ENCODE data around the gene GIMAP8. TPM values are rescaled to one million over a fixed set of nuclear protein-coding genes. Genes with fewer than 3 reads are reported as not detected.

The GIMAP8 gene
- total RNA-seq, 6 experiments from 2014 or later = 2.7 to 10.0 (median 6.2) TPM

GRCh38 chr7:150458235-150458634 lies 7.8 kb downstream of the GIMAP8 start:
- Histone ChIP-seq H3K27me3 (no peaks in the 10 kb centered on the region), H3K36me3 (no peaks in the 10 kb centered on the region), H3K4me1 (no peaks in the 10 kb centered on the region), H3K9me3 (no peaks in the 10 kb centered on the region), H3K27ac (no peak overlapping the region), H3K4me3 (no peak overlapping the region)
- TF ChIP-seq CTCF (IDR thresholded peaks at IDR 0.05) (no peak), POLR2A (IDR thresholded peaks at IDR 0.05) (no peak)
- 100% methylated on average over 1 of the region's 1 CpG for WGBS (ENCODE audit: insufficient coverage, low coverage, low lambda C conversion rate, missing lambda C conversion rate)
- no peak for ATAC-seq
- intact Hi-C loops (cut with DNase I) = no loop called here
- no peak for DNase-seq

- no peak for DNase-seq
- TF ChIP-seq POLR2A (IDR thresholded peaks at IDR 0.05) (no peak), CTCF (IDR thresholded peaks at IDR 0.05) (no peak)
- H3K27me3 ChIP-seq = no peaks in the 10 kb centered on the region
- no peak overlapping the region for H3K27ac ChIP-seq
- H3K4me3 ChIP-seq = no peak overlapping the region
- no peaks in the 10 kb centered on the region for H3K9me3 ChIP-seq
- no peaks in the 10 kb centered on the region for H3K4me1 ChIP-seq
- ATAC-seq = no peak
- intact Hi-C loops (cut with DNase I) = no loop called here
- no peaks in the 10 kb centered on the region for H3K36me3 ChIP-seq
- WGBS (ENCODE audit: insufficient coverage, low coverage, low lambda C conversion rate, missing lambda C conversion rate) = 80% methylated on average over 1 of the region's 1 CpG
Measured at GRCh38 chr7:150458756-150459155, 8.3 kb downstream of the GIMAP8 start.

- H3K4me3 ChIP-seq = no peak overlapping the region
- no peaks in the 10 kb centered on the region for H3K36me3 ChIP-seq
- H3K27ac ChIP-seq = no peak overlapping the region
- no peaks in the 10 kb centered on the region for H3K27me3 ChIP-seq
- ATAC-seq (no peak), DNase-seq (no peak)
- no peaks in the 10 kb centered on the region for H3K4me1 ChIP-seq
- intact Hi-C loops (cut with DNase I) = no loop called here
- 29% methylated on average over 1 of the region's 1 CpG for WGBS (ENCODE audit: insufficient coverage, low coverage, low lambda C conversion rate, missing lambda C conversion rate)
- no peak for TF ChIP-seq POLR2A (IDR thresholded peaks at IDR 0.05)
- TF ChIP-seq CTCF (IDR thresholded peaks at IDR 0.05) = no peak
- no peaks in the 10 kb centered on the region for H3K9me3 ChIP-seq
Measured at GRCh38 chr7:150461520-150461919, 11.1 kb downstream of the GIMAP8 start.

GRCh38 chr7:150462413-150462812 lies 12.0 kb downstream of the GIMAP8 start:
- H3K4me3 ChIP-seq = no peak overlapping the region
- H3K4me1 ChIP-seq = no peaks in the 10 kb centered on the region
- no peak for ATAC-seq
- H3K27me3 ChIP-seq = no peaks in the 10 kb centered on the region
- intact Hi-C loops (cut with DNase I) = no loop called here
- no peaks in the 10 kb centered on the region for H3K9me3 ChIP-seq
- no peak for TF ChIP-seq POLR2A (IDR thresholded peaks at IDR 0.05)
- no peak for TF ChIP-seq CTCF (IDR thresholded peaks at IDR 0.05)
- H3K27ac ChIP-seq = no peak overlapping the region
- DNase-seq = no peak
- no peaks in the 10 kb centered on the region for H3K36me3 ChIP-seq

- intact Hi-C loops (cut with DNase I) = no loop called here
- WGBS (ENCODE audit: insufficient coverage, low coverage, low lambda C conversion rate, missing lambda C conversion rate) = 100% methylated on average over 1 of the region's 1 CpG
- Histone ChIP-seq H3K36me3 (no peaks in the 10 kb centered on the region), H3K4me3 (no peak overlapping the region), H3K27me3 (no peaks in the 10 kb centered on the region), H3K9me3 (no peaks in the 10 kb centered on the region), H3K4me1 (no peaks in the 10 kb centered on the region), H3K27ac (no peak overlapping the region)
- no peak for TF ChIP-seq CTCF (IDR thresholded peaks at IDR 0.05)
- no peak for TF ChIP-seq POLR2A (IDR thresholded peaks at IDR 0.05)
- no peak for DNase-seq
- no peak for ATAC-seq
Measured at GRCh38 chr7:150463461-150463860, 13.0 kb downstream of the GIMAP8 start.
